Activated T-cell treated with anti-CD3 and anti-CD28 coated beads, Interleukin-2, amount 50 U/mL, for 4 hours (primary cell): ENCODE data around the gene CASP7. TPM values are rescaled to one million over a fixed set of nuclear protein-coding genes. Genes with fewer than 3 reads are reported as not detected.

Experiments used
- ATAC-seq, 2 donors: fragments of 200-7000 bp; cut with Tn5 transposase; one replicate each; pipeline ENCODE4 v1.10.0; 2021
- DNase-seq: peaks from one replicate; pipeline ENCODE4 v3.0.0-alpha.2; 2020
- H3K27me3 Mint-ChIP-seq: one replicate; pipeline ENCODE4 v1.8.0; 2021; ENCODE audit warnings: low read depth, mixed read lengths
- H3K36me3 Mint-ChIP-seq: one replicate; pipeline ENCODE4 v1.8.0; 2022; ENCODE audit warnings: mixed read lengths; ENCODE audit not compliant: insufficient read depth
- H3K4me1 Mint-ChIP-seq: one replicate; pipeline ENCODE4 v1.8.0; 2021; ENCODE audit warnings: low read depth, mixed read lengths
- H3K4me3 Mint-ChIP-seq: one replicate; pipeline ENCODE4 v1.8.0; 2021; ENCODE audit warnings: mild to moderate bottlenecking, moderate library complexity, mixed read lengths
- H3K9me3 Mint-ChIP-seq: one replicate; pipeline ENCODE4 v1.8.0; 2021; ENCODE audit warnings: mixed read lengths
- total RNA-seq, 3 donors: library from RNA; stranded (reverse); gene quantifications; one replicate each; pipeline ENCODE4 v1.2.1, GENCODE V29; 2021

Gene CASP7
- total RNA-seq, 3 donors from 2014 or later, result 7.7 to 12.1 (median 9.8) TPM

DNA sequence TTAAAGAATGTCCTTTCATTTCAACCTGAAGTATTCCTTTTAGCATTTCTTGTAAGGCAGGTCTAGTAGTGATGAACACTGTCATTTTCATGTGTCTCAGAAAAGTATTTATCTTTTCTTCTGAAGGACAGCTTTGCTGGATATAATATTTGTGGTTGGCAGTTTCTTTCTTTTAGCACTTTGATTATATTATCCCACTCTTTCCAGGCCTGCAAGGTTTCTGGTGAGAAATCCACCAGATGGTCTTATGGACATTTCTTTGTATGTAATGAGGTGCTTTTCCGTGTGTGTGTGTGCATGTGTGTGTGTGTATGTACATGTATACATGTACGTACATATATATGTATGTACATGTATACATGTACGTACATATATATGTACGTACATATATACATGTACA lies 7.3 kb downstream of the CASP7 start:
- Mint-ChIP-seq H3K4me1 (peaks cover 45% of the 10 kb centered on the region), H3K9me3 (peaks cover 60% of the 10 kb centered on the region), H3K4me3 (no peak overlapping the region), H3K36me3 (peaks cover 53% of the 10 kb centered on the region), H3K27me3 (no peaks in the 10 kb centered on the region)
- ATAC-seq (no peak), DNase-seq (no peak)

DNA sequence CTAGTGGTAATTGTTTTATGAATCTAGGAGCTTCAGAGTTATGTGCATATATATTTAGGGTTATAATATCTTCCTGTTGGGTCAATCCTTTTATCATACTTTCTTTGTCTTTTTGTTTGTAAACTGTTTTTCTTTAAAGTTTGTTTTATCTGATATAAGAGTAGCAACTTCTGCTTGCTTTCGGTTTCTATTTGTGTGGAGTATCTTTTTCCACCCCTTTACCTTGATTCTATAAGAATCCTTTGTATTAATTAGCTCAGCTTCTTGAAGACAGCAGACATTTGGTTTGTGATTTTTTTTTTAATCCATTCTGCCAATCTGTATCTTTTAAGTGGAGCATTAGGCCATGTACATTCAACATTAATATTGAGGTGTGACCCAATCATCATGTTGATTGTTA lies 9.3 kb downstream of the CASP7 start:
- Mint-ChIP-seq H3K36me3 (peaks cover 65% of the 10 kb centered on the region), H3K4me3 (no peak overlapping the region), H3K4me1 (peaks cover 33% of the 10 kb centered on the region), H3K9me3 (peaks cover 74% of the 10 kb centered on the region), H3K27me3 (no peaks in the 10 kb centered on the region)
- DNase-seq (no peak), ATAC-seq (no peak)

- H3K9me3 Mint-ChIP-seq, result peaks cover 69% of the 10 kb centered on the region
- DNase-seq (no peak), ATAC-seq (no peak)
- no peak overlapping the region for H3K4me3 Mint-ChIP-seq
- H3K27me3 Mint-ChIP-seq, result no peaks in the 10 kb centered on the region
- H3K36me3 Mint-ChIP-seq, result peaks cover 61% of the 10 kb centered on the region
- H3K4me1 Mint-ChIP-seq, result peaks cover 30% of the 10 kb centered on the region
These were observed 9.9 kb downstream of the CASP7 start for GRCh38 chr10:113689574-113689973.

GRCh38 chr10:113690749-113691148 lies 11.0 kb downstream of the CASP7 start:
- no peak overlapping the region for H3K4me3 Mint-ChIP-seq
- H3K36me3 Mint-ChIP-seq, result peaks cover 53% of the 10 kb centered on the region
- no peaks in the 10 kb centered on the region for H3K27me3 Mint-ChIP-seq
- no peak for ATAC-seq
- peaks cover 59% of the 10 kb centered on the region for H3K9me3 Mint-ChIP-seq
- peaks cover 24% of the 10 kb centered on the region for H3K4me1 Mint-ChIP-seq
- no peak for DNase-seq

DNA sequence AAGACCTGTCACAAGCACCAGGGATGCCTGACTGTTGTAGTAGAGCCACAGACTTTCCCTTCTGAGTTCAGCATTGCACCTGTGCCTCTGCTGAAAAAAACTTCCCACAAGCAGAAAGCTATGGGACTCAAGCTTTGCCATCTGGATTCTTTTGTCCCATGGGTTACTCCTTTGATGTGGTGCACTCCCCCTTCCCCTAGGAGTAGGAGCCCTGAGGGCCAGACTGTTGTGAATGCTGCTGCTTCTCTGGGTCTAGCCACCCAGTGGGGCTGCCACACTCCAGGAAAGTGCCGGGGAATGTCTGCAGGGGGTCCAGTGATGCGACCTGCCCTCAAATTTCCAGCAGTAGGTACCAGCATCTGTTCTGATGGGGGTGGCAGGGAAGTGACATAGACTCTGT lies 11.7 kb downstream of the CASP7 start:
- Mint-ChIP-seq H3K9me3 (peaks cover 53% of the 10 kb centered on the region), H3K4me3 (no peak overlapping the region), H3K36me3 (peaks cover 50% of the 10 kb centered on the region), H3K27me3 (no peaks in the 10 kb centered on the region), H3K4me1 (peaks cover 24% of the 10 kb centered on the region)
- no peak for DNase-seq
- no peak for ATAC-seq

DNA sequence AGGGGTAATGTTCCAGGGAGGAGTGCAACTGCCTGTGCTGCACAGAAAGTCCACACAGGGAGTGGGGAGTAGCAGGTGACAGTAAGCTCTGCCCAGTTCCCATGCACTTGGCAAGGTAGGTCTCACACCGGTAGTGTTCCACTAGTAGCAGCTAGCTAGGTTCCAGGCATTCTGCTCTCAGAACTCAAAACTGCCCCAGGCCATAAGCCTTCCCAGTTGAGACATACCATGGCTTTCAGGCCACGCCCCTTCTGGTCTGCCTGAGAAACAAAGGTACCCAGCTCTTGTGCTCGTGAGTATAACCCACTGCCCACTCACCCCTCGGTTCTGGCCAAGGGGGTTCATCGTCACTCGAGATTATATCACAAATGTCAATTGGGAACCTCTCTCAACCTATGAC lies 12.6 kb downstream of the CASP7 start:
- H3K4me1 Mint-ChIP-seq, result peaks cover 24% of the 10 kb centered on the region
- ATAC-seq (no peak), DNase-seq (no peak)
- peaks cover 47% of the 10 kb centered on the region for H3K9me3 Mint-ChIP-seq
- peaks cover 50% of the 10 kb centered on the region for H3K36me3 Mint-ChIP-seq
- no peaks in the 10 kb centered on the region for H3K27me3 Mint-ChIP-seq
- H3K4me3 Mint-ChIP-seq, result no peak overlapping the region

DNA sequence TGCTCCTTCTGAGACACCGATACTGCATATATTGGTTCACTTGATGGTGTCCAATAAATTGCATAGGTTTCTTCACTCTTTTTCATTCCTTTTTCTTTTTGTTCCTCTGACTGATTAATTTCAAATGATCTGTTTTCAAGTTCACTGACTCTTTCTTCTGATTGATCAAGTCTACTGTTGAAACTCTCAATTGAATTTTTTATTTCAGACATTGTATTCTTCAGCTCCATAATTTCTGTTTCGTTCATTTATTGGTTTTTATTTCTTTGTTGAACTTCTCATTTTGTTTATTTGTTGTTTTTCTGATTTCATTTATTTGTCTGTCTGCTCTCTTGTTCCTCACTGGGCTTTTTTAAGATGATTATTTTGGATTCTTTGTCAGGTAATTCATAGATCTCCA lies 13.6 kb downstream of the CASP7 start:
- Mint-ChIP-seq H3K9me3 (peaks cover 39% of the 10 kb centered on the region), H3K4me3 (no peak overlapping the region)

GRCh38 chr10:113695691-113696090 lies 16.0 kb downstream of the CASP7 start:
- ATAC-seq (no peak), DNase-seq (no peak)
- Mint-ChIP-seq H3K4me1 (peaks cover 2% of the 10 kb centered on the region), H3K9me3 (peaks cover 17% of the 10 kb centered on the region), H3K4me3 (no peak overlapping the region), H3K36me3 (peaks cover 40% of the 10 kb centered on the region), H3K27me3 (no peaks in the 10 kb centered on the region)

More for the DNA sequence above, 13.6 kb downstream of the CASP7 start:
- no peak for DNase-seq
- no peaks in the 10 kb centered on the region for H3K27me3 Mint-ChIP-seq
- H3K36me3 Mint-ChIP-seq, result peaks cover 45% of the 10 kb centered on the region
- no peak for ATAC-seq
- peaks cover 20% of the 10 kb centered on the region for H3K4me1 Mint-ChIP-seq

GRCh38 chr10:113697595-113697994 lies 17.9 kb downstream of the CASP7 start:
- no peaks in the 10 kb centered on the region for H3K27me3 Mint-ChIP-seq
- no peak for ATAC-seq
- peaks cover 15% of the 10 kb centered on the region for H3K9me3 Mint-ChIP-seq
- H3K36me3 Mint-ChIP-seq, result peaks cover 30% of the 10 kb centered on the region
- H3K4me1 Mint-ChIP-seq, result peaks cover 2% of the 10 kb centered on the region
- no peak overlapping the region for H3K4me3 Mint-ChIP-seq
- DNase-seq, result no peak

DNA sequence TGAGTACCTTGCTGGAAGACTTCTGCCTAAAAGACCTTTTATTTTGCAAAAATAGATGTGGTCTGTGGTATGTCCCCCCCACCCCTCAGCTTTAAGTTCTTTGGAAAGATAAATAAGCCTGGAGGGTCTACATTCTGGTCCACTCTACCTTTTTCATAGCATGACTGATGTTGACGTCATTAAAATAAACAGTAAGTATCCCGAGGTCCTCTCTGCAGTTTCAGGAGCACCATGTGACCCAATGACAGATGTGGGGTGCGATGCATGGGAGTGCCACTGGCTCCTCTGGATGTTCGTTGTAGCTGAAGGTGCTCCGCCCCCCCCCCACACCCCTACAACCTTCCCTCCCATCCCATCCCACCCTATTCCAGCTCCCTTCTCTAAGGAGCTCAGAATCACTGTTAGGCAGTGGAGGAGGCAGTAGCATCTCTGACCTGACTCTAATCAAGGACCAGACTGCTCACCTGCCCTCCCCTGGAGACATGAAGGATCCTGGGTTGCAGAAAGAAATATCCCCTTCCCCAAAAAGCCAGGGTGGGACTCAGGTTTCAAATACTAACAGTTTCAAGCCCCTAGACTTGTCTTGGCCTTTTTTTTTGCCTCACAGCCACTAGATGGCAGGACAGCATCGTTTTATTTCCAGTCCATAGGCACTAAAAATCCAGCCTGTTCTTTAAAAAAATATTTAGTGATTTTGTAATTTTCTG lies 25.1 kb downstream of the CASP7 start:
- Mint-ChIP-seq H3K36me3 (peaks cover 10% of the 10 kb centered on the region), H3K27me3 (no peaks in the 10 kb centered on the region), H3K4me3 (no peak overlapping the region), H3K9me3 (no peaks in the 10 kb centered on the region), H3K4me1 (peaks cover 21% of the 10 kb centered on the region)
- DNase-seq (no peak), ATAC-seq (no peak)

GRCh38 chr10:113705344-113705652 lies 25.6 kb downstream of the CASP7 start:
- H3K36me3 Mint-ChIP-seq, result peaks cover 10% of the 10 kb centered on the region
- H3K4me1 Mint-ChIP-seq, result peaks cover 21% of the 10 kb centered on the region
- H3K9me3 Mint-ChIP-seq, result no peaks in the 10 kb centered on the region
- H3K4me3 Mint-ChIP-seq, result no peak overlapping the region
- ATAC-seq (no peak), DNase-seq (no peak)
- H3K27me3 Mint-ChIP-seq, result no peaks in the 10 kb centered on the region

DNA sequence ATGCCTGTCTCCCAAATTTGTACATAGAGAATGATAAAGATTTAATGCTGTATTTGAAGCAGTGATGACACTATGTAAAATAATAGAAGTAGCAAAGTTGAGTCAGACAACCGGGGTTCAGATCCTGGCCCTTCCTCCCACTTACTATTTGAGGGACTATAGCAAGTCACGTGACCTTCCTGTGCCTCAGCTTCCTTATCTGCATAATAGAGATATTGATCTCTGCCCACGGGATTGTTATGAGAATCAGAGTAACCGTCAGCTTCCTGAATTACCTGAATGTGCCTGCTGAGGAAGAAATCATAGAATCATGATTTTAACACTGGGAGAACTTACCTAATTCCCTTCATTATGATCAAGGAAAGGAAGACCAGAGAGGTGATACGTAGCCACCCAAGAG lies 26.9 kb downstream of the CASP7 start:
- Mint-ChIP-seq H3K36me3 (peaks cover 10% of the 10 kb centered on the region), H3K4me3 (no peak overlapping the region), H3K9me3 (no peaks in the 10 kb centered on the region), H3K4me1 (peaks cover 21% of the 10 kb centered on the region), H3K27me3 (no peaks in the 10 kb centered on the region)
- no peak for DNase-seq
- no peak for ATAC-seq

DNA sequence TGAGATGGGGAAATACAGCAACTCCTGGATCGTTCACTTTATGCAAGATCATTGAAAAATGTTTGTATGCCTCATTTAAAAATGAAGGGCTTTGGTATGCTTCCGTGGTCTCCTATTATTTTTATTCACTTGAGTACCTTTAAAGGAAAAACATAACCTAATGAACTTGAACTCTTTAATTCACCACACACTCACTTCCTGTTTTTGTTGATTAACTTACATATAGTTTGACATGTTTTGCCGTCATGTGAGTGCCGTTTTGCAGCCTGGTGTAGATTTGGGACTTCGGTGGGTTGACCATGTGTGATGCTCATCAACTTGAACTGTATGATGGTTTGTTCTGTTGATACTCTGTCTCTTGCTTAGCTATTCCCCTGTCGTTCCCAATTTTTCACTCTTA lies 28.9 kb downstream of the CASP7 start:
- peaks cover 10% of the 10 kb centered on the region for H3K36me3 Mint-ChIP-seq
- ATAC-seq (no peak), DNase-seq (no peak)
- no peak overlapping the region for H3K4me3 Mint-ChIP-seq
- no peaks in the 10 kb centered on the region for H3K9me3 Mint-ChIP-seq
- peaks cover 21% of the 10 kb centered on the region for H3K4me1 Mint-ChIP-seq
- H3K27me3 Mint-ChIP-seq, result no peaks in the 10 kb centered on the region

- H3K27me3 Mint-ChIP-seq, result no peaks in the 10 kb centered on the region
- H3K4me1 Mint-ChIP-seq, result peaks cover 21% of the 10 kb centered on the region
- no peaks in the 10 kb centered on the region for H3K9me3 Mint-ChIP-seq
- peaks cover 10% of the 10 kb centered on the region for H3K36me3 Mint-ChIP-seq
- DNase-seq (no peak), ATAC-seq (no peak)
- no peak overlapping the region for H3K4me3 Mint-ChIP-seq
These were observed 29.6 kb downstream of the CASP7 start for GRCh38 chr10:113709221-113709838.

- Mint-ChIP-seq H3K4me3 (no peak overlapping the region), H3K9me3 (no peaks in the 10 kb centered on the region), H3K36me3 (peaks cover 13% of the 10 kb centered on the region), H3K4me1 (peaks cover 19% of the 10 kb centered on the region), H3K27me3 (no peaks in the 10 kb centered on the region)
- ATAC-seq (no peak), DNase-seq (no peak)
These were observed 31.4 kb downstream of the CASP7 start for GRCh38 chr10:113711142-113711541.
